HG03354 (cell line): ENCODE measurements around the gene IL1R2.

Experiments used
- ATAC-seq: cut with Tn5 transposase; IDR thresholded peaks from one replicate; pipeline ENCODE4 v1.9.1; 2021; ENCODE audit warnings: mild to moderate bottlenecking; ENCODE audit not compliant: unreplicated experiment, poor library complexity, severe bottlenecking

The IL1R2 gene

GRCh38 chr2:101972621-101973434 is 18.9 kb upstream of the IL1R2 start:
- no peak for ATAC-seq

- ATAC-seq, result no peak
Measured at GRCh38 chr2:101974663-101975062, 17.1 kb upstream of the IL1R2 start.

GRCh38 chr2:101975171-101975870 is 16.4 kb upstream of the IL1R2 start:
- no peak for ATAC-seq

DNA sequence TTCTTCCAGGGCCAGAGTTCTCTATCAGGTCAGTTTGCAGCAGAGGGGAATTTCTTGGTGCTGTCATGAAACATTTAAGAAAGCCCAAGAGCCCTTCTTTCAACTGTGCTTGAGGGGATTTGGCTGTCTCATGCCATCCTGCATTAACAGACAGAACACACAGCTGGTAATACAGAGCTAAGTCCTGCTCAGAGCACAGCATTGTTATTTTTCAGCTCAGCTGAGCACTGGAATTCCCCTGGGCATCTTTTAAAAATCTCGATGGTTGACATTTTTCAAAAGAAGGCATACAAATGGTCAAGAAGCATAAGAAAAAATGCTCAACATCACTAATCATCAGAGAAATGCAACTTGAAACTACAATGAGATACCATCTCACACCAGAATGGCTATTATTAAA is 14.9 kb upstream of the IL1R2 start:
- no peak for ATAC-seq

GRCh38 chr2:101980368-101980767 is 11.4 kb upstream of the IL1R2 start:
- ATAC-seq, result no peak

- no peak for ATAC-seq
Measured at GRCh38 chr2:101981066-101981465, 10.7 kb upstream of the IL1R2 start.

GRCh38 chr2:101981504-101981903 is 10.3 kb upstream of the IL1R2 start:
- no peak for ATAC-seq

DNA sequence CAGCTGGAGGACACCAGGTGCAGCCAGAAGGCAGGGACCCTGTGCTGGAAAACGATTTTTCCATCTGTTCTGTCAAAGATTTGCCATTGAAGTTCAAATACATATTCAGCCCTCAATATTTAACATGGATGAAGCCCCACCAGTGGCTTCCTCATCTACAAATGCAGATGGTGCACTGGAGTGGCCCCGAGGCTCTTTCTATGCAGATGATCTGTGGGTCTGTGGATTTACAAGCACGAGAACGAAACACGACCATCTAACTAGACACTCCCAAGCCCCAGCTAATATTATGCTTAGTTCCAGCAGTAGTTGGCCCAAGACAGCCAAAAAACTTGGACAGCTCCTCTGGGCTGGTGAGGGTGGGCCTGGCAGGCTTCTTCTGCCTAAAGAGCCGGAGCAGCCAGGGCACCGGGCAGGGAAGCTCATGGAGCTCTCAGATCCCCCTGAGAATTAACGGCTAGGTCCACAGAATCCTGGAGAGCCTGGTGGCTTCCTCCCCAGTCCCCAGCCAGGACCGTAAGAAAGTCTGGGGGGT is 9.2 kb upstream of the IL1R2 start:
- ATAC-seq, result no peak

DNA sequence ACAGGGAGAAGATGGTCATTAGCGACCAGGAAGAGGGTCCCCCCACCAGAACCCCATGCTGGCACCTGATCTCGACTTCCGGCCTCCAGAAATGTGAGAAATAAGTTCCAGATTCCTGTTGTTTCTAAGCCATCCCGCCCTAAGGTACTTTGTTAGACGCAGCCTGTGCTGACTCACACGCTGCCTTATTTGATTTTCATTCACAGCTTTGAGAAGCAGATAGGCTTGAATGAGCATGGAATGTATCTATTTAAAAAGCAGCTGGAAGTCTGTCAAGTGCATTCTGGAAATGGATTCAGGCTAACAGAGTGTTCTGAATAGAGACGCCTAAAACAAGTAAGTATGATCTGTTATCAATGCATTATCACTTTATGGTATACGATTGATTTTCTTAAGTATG is 8.3 kb upstream of the IL1R2 start:
- ATAC-seq, result no peak

- no peak for ATAC-seq
Measured at GRCh38 chr2:101983928-101984327, 7.8 kb upstream of the IL1R2 start.

GRCh38 chr2:101984656-101985055 is 7.1 kb upstream of the IL1R2 start:
- ATAC-seq, result no peak

DNA sequence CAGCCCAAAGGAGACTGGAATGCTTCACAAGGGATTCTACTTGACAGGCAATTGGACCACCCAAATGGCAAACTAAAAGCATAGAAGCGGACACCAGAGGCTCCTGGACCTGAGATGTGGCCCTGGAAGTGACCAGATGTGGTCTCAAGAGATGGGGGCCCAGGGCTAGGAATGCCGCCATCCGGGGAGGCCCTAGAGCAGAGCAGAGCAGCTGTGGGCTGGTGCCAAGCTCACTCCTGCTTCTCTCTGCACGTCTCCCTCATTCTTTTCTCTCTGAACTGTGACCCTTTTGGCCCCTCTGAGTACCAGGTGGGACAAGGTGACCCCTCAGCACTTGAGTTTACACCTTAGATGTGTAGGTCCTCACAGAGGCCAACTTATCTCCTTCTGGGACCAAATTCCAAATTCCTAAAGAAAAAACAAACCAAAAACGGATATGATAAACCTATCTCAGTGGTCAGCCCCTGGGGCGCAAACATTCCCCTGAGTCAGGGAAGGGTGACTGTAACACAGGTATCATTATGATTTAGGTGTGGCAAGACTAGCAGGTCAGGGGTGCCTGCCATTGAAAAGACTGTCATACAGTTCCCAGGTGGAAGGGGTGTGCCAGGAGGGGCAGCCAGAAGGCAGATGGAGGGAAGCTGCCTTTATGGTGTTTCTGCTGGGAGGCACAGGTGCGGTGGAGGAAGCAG is 6.5 kb upstream of the IL1R2 start:
- no peak for ATAC-seq

- no peak for ATAC-seq
Measured at GRCh38 chr2:101985793-101986164, 6.0 kb upstream of the IL1R2 start.

DNA sequence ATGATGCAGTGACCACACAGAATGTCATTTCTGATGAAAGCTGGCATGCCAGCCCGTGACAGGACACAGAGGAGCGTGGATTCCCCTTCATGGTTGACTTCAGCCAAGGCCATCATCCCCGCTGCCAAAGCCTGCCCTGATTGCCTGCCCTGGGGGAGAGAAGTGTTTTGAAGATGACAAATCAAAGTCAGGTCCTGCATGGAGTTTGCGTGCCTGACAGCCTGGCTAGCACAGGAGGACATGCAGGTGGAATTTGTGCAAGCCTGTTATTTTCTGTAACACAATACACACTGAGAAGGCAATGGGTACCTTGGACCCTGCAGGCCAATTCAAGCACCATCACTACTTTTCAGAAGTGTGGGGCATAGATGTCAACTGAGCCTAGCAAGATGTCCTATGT is 5.4 kb upstream of the IL1R2 start:
- no peak for ATAC-seq

GRCh38 chr2:101986804-101987740 is 4.7 kb upstream of the IL1R2 start:
- ATAC-seq, result no peak

- ATAC-seq, result no peak
Measured at GRCh38 chr2:101987832-101988231, 3.9 kb upstream of the IL1R2 start.

DNA sequence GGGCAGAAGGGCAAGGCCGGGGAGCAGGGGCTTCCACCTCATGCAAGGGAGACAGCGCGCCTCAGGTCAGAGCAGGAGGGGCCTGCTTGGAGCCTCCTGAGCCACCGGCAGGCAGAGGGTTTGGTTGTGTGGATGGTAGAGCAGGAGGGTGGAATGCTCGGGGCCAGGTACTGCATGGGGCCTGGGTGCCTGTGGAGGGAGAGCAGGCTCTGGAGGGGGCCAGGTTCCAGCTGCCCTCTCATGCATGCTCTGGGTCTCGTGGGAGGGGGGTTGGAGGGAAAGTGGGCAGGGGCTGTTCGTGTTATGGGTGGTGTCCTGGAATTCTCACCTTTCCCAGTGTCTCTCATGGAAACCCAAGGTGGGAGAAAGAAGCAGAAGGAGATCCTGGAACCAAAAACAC is 3.2 kb upstream of the IL1R2 start:
- ATAC-seq, result no peak

DNA sequence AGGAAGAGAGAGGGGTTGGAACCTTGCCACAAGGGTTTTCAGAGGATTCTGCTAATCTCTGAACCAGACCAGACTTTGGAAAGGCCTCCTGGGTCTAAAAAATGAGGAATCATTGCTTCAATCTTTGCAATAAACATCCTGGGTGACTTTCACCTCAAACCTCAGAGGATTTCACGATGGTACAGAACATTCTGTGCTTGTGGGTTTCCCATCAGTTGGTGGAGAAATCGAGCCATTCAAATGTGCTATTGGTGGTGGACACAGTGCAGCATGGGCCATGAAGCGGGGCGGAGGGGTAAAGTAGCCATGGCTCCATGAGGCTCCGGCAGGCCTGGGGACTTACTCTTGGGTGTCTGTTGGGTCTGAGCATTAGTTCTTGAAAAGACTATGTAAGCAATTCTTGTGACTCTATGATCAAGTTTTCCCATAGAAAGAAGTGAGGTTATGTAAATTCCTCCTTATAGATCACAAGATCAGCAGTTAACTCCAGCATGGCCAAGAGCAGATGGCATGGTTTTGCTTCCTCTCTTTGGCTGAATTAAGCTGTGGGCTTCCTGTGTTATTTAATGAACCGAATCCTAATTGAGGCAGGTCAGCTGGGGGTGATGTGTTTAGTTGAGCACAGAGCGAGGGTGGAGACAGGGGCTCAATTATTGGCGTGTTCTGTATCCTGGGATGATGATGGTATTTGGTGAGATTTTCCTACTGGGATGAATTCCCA is 1.9 kb upstream of the IL1R2 start:
- no peak for ATAC-seq

- ATAC-seq, result no peak
Measured at GRCh38 chr2:101993772-101994171, 2.0 kb downstream of the IL1R2 start.
